Measurements from ENCODE around the gene SLC49A4.
"Not testable (repeated sequence)": the region's sequence is repeated elsewhere in the genome, so short reads cannot be mapped to it uniquely, and the experiment has no call there.

GRCh38 chr3:122747295-122747694 is 47.6 kb upstream of the SLC49A4 start:
- TF ChIP-seq ZNF580 (tag by site-specific recombination; IDR thresholded peaks at IDR 0.05); REST (tag by site-specific recombination; IDR thresholded peaks at IDR 0.05); CTCF (tag by site-specific recombination; IDR thresholded peaks at IDR 0.05); EGR2 (tag by site-specific recombination; IDR thresholded peaks at IDR 0.05; ENCODE audit: low read depth); HOXD13 (CRISPR knock-in tag; IDR thresholded peaks at IDR 0.05; ENCODE audit: borderline replicate concordance); ZNF571 (tag by site-specific recombination; IDR thresholded peaks at IDR 0.05); ZNF23 (tag by site-specific recombination; IDR thresholded peaks at IDR 0.05; ENCODE audit: borderline replicate concordance); ZNF211 (tag by site-specific recombination; IDR thresholded peaks at IDR 0.05; ENCODE audit: low read depth); ZNF184 (tag by site-specific recombination; IDR thresholded peaks at IDR 0.05): not testable (repeated sequence)
- TF ChIP-seq, protein P1, sequence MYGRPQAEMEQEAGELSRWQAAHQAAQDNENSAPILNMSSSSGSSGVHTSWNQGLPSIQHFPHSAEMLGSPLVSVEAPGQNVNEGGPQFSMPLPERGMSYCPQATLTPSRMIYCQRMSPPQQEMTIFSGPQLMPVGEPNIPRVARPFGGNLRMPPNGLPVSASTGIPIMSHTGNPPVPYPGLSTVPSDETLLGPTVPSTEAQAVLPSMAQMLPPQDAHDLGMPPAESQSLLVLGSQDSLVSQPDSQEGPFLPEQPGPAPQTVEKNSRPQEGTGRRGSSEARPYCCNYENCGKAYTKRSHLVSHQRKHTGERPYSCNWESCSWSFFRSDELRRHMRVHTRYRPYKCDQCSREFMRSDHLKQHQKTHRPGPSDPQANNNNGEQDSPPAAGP (tag by site-specific recombination; IDR thresholded peaks at IDR 0.05): not testable (repeated sequence)
